RWPE1 (cell line): Measurements from ENCODE around the gene MPO.

Experiments
- CTCF ChIA-PET: fragments of 350-600 bp; sonication (Branson Sonifier 250); formaldehyde crosslinking; extraction: SDS; loops from one replicate; lab custom pipeline; 2021; lab: Yijun Ruan, JAX
- POLR2A ChIA-PET: fragments of 400-600 bp; formaldehyde crosslinking; extraction: SDS; loops from one replicate; lab custom pipeline; 2020; ENCODE audit warnings: antibody characterized with exemption; ENCODE audit not compliant: low non-redundant PET; lab: Yijun Ruan, JAX
- DNase-seq: peaks from one replicate; pipeline ENCODE4 v3.0.0; 2012; ENCODE audit warnings: low spot score
- H3K27ac ChIP-seq: fragments of 450-650 bp; 2 replicates; pipeline ENCODE4 v1.5.1; 2017
- CTCF ChIP-seq: fragments of 450-650 bp; conservative IDR thresholded peaks from 2 replicates; pipeline ENCODE4 v1.5.1; 2017; ENCODE audit warnings: low read depth, mild to moderate bottlenecking

MPO gene

GRCh38 chr17:58307468-58308172 lies 26.9 kb upstream of the MPO start:
- no peak overlapping the region for H3K27ac ChIP-seq
- CTCF ChIA-PET: interaction anchor here (1.0 to 1.2 kb wide), 2 partner anchors 10 to 138 kb away, joined by 3 to 4 read pairs; no protein-coding TSS in a partner anchor
- no peak for TF ChIP-seq CTCF
- DNase-seq: no peak
- POLR2A ChIA-PET: no interaction called here

GRCh38 chr17:58306131-58306951 lies 25.6 kb upstream of the MPO start:
- CTCF ChIA-PET: no interaction called here
- no peak overlapping the region for H3K27ac ChIP-seq
- DNase-seq: no peak
- no peak for TF ChIP-seq CTCF
- POLR2A ChIA-PET: no interaction called here

DNA sequence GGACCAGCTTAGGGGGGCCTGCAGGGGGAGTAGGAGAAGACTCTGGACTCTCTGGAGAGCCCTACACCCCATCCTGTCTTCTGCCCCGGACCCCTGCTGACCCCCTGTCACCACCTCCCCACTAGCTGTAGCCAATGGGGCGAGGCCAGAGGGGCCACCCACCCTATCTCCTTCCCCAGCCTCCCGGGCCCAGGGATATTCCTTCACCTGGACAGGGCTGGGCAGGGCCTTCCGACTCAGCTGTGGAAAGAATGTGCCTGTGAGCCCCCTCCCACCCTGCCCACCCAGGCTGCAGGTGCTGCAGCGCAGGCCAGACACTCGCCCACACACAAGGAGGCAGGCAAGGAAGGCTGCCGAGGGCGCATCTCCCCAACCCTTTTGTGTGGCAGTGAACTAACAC lies 24.9 kb upstream of the MPO start:
- POLR2A ChIA-PET: no interaction called here

GRCh38 chr17:58304750-58305486 lies 24.2 kb upstream of the MPO start:
- DNase-seq: no peak
- POLR2A ChIA-PET: no interaction called here
- CTCF ChIA-PET: interaction anchor here (0.7 to 2.0 kb wide), 3 partner anchors 12 to 142 kb away, joined by 3 to 11 read pairs (median 5); no protein-coding TSS in a partner anchor
- H3K27ac ChIP-seq: no peak overlapping the region
- no peak for TF ChIP-seq CTCF

More for the DNA sequence above, 24.9 kb upstream of the MPO start:
- no peak for TF ChIP-seq CTCF
- CTCF ChIA-PET: interaction anchor here (0.7 kb wide), 1 partner anchor 25 kb away, joined by 3 read pairs; no protein-coding TSS in a partner anchor
- DNase-seq: no peak
- no peak overlapping the region for H3K27ac ChIP-seq

DNA sequence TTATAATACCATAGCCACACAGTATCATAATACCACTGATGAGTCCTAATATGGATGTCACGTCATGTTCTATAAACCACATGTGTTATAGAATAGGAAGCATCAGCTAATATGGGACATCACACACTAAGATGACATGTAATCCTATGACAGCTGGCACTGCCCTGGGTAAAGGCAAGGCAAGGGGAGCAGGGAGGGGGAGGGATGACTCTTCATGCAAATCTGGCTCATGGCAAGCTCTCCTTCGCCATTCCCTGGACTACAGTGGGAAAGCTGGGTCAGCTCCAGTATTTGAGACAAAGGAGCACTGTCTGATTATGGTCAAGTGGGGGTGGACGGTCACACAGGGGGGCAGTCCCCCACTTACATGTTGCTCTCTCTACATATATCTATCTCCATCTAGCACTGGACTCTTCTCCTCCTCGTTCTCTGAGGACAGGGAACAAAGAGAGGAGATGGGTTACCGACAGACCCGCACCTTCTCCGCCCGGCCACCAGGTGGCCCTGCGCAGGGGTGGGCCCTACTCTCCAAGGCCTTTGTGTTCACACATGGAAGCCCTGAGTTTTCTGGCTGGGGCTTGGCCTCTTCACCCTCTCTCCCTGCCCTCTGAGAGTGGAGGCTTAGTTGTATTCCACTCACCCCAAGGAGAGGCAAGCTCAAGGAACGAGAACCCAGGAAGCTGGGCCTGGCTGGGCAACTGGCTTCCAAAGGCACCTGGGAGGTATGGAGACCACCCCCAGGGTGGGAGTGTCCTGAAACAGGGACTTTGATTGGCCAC lies 23.4 kb upstream of the MPO start:
- peak; percentile 72 for TF ChIP-seq CTCF
- DNase-seq: peak; percentile 67
- ChIA-PET POLR2A (no interaction called here), CTCF (interaction anchor here (0.6 to 2.0 kb wide), 7 partner anchors 13 to 169 kb away, joined by 3 to 11 read pairs (median 4); no protein-coding TSS in a partner anchor)
- no peak overlapping the region for H3K27ac ChIP-seq
